Skeletal muscle cell (primary cell): Measurements from ENCODE around the gene H6PD.
A peak's percentile ranks its signal among the peaks of the same experiment; 100 is the strongest.

Experiments
- DNase-seq: peaks from one replicate; pipeline ENCODE4 v3.0.0-alpha.2; 2010; ENCODE audit warnings: low read depth
- H3K4me3 ChIP-seq: 2 replicates; pipeline ENCODE4 v1.5.1; 2011; ENCODE audit warnings: low read depth, mild to moderate bottlenecking, control low read depth, low read length, moderate library complexity

The H6PD gene

DNA sequence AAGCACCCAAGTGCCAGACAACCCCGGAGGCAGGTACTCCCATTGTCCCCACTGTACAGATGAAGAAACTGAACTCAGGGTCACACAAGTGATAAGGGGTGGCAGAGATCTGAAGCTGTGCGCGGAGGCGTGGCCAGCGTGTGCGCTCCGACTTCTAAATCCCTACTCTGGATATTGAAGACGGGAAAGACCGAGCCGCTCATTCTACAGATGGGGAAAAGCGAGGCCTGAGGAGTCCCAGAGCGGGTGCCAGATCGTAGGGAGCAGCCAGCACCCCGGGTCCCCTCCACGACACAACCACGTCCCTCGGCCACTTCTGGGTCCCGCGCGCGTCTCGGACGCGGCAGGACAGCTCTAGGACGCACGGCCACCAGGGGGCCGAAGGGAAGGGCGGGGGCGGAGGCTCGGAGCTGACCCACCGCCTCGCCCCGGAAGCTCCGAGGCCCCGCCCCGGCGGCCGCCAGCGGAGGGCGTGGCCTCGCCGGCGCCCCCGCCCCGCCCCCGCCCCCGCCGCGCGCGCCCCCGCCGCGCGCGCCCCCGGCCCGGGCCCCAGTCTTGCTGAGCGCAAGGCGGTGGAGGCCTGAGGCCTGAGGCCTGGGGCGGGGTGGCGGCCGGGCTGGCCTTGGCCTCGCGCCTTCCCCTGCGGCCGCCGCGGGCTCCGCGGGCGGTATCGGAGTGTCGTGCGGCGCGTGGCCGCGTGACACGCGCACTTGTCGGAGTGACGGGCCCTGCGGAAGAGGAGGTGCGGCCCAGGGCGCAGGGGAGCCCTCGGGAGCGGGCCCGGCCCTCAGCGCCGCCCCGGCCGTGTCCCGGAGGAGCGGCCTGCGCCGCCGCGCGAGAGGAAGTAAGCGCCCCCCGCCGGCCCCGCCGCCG is at the start of gene H6PD:
Gene H6PD, plus strand, starts transcription at position 552 of the 873 bp plus-strand sequence. CDS start 10,161 bp downstream, outside the sequence.
- peak within 1 kb of the TSS; percentile 70 for H3K4me3 ChIP-seq
- no peak for DNase-seq

DNA sequence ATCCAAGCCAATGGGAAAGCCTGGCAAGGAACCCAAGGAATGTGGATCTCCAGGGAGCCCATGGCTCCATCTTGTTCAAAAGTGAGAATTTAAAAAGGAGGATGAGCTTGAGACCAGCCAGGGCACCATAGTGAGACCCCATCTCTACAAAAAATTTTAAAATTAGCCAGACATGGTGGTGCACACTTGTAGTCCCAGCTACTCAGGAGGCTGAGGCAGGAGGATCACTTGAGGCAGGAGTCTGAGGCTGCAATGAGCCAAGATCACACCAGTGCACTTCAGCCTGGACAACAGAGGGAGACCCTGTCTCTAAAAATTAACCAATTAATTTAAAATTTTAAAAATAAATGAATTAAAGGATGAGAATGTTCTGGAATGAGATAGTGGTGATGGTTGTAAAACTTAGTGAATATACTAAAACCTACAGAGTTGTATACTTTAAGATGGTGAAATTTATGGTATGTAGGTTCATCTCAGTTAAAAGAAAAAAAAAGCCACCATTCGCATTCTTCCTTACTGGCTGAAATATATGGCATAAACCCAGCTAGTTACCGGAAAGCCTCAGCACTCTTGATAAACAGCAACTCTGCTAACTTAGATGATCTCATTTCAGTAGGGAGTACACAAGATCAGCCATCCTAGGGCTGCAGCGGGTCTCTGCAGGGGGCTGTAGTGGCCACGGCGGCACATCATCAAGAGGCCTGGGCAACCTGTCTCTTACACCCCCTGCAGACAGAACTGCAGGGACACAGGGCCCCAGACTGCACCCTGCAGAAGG is 48.3 kb upstream of the H6PD start:
- H3K4me3 ChIP-seq = no peak overlapping the region
- DNase-seq = no peak

DNA sequence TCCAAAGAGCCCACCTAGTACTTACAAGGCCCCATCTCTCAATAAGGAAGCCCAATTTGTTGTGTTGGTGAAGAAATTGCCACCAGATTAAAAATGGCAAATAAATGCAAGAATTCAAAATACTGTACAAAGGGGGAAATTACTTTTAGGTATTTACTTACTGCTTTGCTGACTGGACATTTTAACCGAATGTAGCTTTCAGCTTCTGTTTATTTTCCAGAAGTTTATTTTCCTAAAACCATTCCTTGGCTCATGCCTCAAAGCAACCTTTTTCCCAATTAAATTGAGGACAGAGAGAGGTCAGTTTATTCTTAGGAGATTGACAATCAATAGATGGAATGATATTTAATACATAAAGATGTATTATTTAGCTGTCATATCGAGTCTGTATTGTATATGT is 47.6 kb upstream of the H6PD start:
- no peak overlapping the region for H3K4me3 ChIP-seq
- no peak for DNase-seq

DNA sequence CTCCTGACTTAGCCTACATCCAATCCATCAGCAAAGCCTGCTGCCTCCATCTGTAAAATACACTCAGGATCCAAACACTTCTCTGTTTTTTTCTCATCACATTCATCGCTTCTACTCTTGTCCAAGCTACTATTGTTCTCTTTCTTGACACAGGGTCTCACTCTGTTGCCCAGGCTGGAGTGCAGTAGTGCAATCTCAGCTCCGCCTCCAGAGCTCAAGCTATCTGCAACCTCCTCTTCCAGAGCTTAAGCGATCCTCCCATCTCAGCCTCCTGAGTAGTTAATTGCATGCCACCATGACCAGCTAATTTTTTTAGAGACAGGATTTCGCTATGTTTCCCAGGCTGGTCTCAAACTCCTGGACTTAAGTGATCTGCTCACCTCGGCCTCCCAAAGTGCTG is 44.3 kb upstream of the H6PD start:
- no peak overlapping the region for H3K4me3 ChIP-seq
- no peak for DNase-seq

- DNase-seq = no peak
- H3K4me3 ChIP-seq = no peak overlapping the region
These were observed 43.3 kb upstream of the H6PD start for GRCh38 chr1:9191231-9191630.

GRCh38 chr1:9192578-9193232 is 41.9 kb upstream of the H6PD start:
- H3K4me3 ChIP-seq = no peak overlapping the region
- DNase-seq = no peak

DNA sequence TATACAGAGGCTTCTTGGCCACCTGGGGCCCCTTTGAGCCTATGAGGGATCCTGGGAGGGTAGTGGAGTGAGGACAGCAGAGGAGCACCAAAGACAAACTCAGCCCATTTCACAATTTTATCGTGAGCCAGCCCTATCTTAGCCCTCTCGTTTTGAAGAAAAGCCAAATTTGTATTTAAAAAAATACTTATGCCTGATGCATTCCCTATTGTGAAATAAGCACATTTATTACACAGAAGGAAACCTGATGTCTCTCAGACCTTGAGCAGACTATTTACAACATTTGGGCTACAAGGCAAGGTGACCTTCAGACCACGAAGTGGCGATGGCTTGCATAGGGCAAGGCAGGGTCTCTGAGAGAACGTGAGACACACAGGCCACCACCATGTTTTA is 41.3 kb upstream of the H6PD start:
- DNase-seq = no peak
- no peak overlapping the region for H3K4me3 ChIP-seq

DNA sequence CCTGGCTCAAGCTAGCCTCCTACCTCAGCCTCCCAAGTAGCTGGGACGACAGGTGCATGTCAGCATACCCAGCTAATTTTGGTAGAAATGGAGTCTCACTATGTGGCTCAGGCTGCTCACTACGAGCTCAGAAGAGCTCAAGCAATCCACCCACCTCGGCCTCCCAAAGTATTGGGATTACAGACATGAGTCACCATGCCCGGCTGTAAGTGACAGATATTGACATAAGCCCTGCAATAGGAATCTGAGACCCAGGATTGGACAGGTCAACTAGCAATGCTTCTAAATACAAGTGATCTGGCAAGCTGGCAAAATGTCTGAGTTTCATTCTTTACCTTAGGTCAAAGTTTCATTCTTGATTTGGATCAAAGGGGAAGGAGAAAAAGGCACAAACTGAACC is 40.5 kb upstream of the H6PD start:
- DNase-seq = no peak
- no peak overlapping the region for H3K4me3 ChIP-seq

- DNase-seq = no peak
- H3K4me3 ChIP-seq = peak overlapping the region; percentile 29
These were observed 38.9 kb upstream of the H6PD start for GRCh38 chr1:9195651-9196050.

- H3K4me3 ChIP-seq = peak overlapping the region; percentile 29
- DNase-seq = peak; percentile 95
These were observed 38.2 kb upstream of the H6PD start for GRCh38 chr1:9196129-9197040.

DNA sequence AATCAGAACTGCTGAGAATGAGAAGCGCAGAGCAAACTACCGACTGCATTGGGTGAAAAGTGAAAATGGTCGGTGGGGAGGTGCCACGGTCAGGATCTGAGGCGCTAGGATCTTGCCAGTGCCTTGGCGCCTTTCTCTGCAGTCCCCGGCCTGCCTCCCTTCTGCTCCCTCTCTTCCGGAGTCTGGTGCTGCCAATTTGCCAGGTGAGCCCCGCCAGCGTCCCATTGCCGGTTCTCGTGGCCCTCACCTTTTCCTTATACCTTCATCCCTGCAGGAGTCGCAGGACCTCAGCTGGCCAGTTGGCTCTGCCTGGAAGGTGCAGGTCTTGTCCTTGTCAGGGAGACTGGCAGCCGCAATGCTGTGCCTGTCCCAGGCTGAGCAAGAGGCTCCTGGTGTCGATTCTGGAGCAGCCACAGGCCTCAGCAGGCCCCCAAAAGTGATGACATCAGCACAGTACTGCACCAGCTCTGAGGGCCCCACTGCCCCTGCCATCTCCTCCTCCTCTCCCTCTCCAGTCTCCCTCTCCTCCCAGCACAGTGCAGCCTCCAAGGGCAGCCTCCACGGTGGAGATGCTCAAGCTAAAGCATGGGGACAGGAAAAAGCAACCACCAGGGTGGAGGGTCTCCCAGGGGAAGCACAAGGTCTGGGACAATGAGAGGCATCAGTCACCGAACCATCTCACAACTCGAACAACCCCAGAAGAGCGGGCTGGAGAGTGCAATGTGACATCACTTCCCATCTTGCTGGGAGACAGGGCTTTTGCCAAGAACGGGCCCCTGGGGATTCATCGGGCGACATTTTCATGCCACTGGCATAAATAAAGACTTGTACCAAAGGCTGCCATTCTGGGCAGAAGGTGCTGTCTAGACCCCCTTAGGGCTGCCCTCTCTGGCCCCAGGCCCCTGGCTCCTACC is 37.1 kb upstream of the H6PD start:
- peak overlapping the region; percentile 29 for H3K4me3 ChIP-seq
- DNase-seq = no peak

DNA sequence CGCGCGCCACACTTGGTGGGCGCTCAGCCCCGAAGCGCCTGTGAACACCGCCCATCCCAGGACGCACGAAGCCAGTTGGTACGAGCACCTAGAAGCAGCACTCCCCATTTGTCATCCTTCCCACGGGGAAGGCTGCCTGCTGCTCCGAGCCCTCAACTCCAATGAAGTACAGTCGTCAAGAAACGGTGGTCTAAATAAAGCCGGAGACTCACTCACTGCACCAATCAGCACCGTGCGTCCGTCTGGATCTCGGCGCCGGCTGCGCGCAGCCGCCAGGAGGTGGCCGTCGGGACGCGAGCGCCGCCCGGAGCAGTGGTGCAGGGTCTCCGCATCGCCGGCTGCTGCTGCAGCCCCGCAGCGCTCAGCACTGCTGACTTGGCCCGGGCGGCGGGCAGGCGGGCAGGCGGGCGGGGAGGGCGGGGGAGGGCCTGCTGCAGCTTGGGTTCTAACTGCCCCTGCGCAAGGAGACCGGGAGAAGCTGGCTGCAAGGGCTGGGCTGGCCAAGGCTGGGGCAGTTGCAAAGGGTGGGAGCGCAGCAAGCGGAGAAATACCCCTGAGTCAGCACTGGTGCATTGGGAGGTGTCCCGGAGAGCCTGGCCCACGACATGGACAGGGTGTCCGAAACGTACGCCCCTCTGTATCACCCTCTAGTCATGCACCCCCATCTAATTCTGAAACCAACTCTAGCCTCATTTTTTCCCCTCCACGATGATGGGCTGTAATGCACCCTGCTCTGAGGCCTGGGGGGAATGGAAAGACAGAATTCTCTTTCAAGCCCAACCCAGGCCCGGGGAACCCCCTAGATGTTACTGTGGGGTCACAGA is 35.8 kb upstream of the H6PD start:
- DNase-seq = no peak
- peak overlapping the region; percentile 29 for H3K4me3 ChIP-seq

DNA sequence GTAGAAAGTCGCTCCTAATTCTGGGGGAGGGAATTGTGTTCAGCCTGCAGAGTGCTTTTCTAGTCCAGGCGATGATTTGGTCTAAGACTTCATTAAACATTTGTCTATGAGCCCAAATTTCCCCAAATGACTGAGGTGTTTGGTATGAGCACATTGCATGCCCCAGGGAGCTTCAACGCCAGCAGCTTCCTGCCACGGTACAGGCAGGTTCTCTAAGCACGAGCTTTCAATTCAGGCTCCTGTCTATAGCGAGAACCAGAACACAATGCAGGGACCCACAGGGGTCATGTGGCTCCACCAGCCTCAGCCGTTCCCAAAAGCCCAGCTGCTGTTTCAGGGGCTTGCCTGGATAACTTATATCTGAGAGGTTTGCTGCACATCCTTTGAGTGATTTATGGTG is 34.1 kb upstream of the H6PD start:
- DNase-seq = no peak

GRCh38 chr1:9201401-9202239 is 33.0 kb upstream of the H6PD start:
- peak overlapping the region; percentile 66 for H3K4me3 ChIP-seq
- peak; percentile 67 for DNase-seq

More for the DNA sequence above, 34.1 kb upstream of the H6PD start:
- peak overlapping the region; percentile 66 for H3K4me3 ChIP-seq

DNA sequence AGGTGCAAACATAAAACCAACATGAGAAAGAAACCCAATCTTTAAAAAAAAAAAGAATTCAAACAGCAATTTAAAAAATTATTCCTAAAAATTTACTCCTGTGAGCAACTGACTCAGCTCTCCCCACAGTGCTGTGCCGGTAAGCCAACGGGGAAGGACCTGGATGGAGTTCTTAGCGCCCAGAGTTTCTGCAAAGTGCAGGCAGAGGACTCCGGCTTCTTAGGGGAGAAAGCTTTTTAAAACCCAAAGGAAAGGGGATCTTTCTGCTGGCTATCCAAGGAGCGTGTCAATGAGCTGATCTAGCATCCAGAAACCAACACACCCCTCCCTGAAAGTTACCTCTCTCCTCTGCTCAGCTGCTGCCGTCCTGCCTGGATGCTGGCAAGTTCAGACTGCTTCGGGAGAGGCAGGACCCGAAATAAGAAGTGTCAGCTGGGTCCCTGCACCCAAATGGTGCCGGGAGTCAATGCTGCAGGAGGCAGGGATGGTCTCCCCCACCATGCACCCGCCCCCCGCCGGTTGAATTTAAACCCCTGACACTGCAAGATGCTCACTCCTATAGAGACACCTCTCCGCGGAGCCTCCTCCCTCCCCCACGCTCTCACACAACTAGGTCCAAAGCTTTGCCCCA is 32.2 kb upstream of the H6PD start:
- no peak for DNase-seq
- H3K4me3 ChIP-seq = peak overlapping the region; percentile 66

DNA sequence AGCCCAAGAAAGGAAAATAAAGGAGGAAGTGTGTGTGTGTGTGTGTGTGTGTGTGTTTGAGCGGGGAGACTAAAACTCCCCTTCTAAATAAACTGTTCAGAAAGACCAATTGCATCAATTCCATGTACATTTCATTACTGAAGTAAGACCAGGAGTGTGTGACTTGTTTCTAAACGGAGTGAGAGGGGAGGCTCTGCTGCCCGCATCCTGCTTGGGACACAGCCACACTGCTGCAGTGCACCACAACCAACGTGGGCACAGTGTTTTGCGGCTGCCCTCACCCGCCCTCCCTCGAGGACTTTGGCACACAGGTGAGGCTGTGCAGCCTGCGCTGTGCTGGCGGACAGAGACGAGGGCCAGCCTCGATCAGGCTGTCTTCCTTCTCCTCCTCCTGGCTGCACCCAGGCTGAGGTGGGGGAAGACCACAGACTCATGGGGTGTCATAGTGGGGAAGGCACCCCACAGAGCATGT is 31.0 kb upstream of the H6PD start:
- no peak for DNase-seq
- H3K4me3 ChIP-seq = no peak overlapping the region
